GM12878 (cell line): ENCODE data around the gene SLC9B1. TPM values are rescaled to one million over a fixed set of nuclear protein-coding genes. Genes with fewer than 3 reads are reported as not detected.

ENCODE experiments used
- ATAC-seq: fragments of 200-7000 bp; cut with Tn5 transposase; 3 replicates; pipeline ENCODE4 v1.9.1; 2020; ENCODE audit warnings: mild to moderate bottlenecking, moderate library complexity
- BruUV-seq: library from RNA; stranded (reverse); fragments of 400-500 nt; replicated peaks from 2 replicates; lab custom pipeline; 2021; lab: Mats Ljungman, UMichigan
- CTCF ChIA-PET: fragments of 300-600 bp; sonication (Branson Sonifier 250); formaldehyde crosslinking; extraction: SDS; loops from one replicate; lab custom pipeline; 2021; ENCODE audit warnings: inconsistent platforms; lab: Yijun Ruan, JAX
- POLR2A ChIA-PET: fragments of 350-600 bp; formaldehyde crosslinking; extraction: SDS; loops from one replicate; lab custom pipeline; 2021; ENCODE audit warnings: inconsistent platforms; lab: Charles Lee
- RAD21 ChIA-PET: fragments of 300-600 bp; sonication (Branson Sonifier 250); formaldehyde crosslinking; loops from one replicate; lab custom pipeline; 2023; ENCODE audit warnings: antibody characterized with exemption; ENCODE audit not compliant: unreplicated experiment; lab: Charles Lee
- SMC1A ChIA-PET: fragments of 300-600 bp; sonication (Branson Sonifier 250); formaldehyde crosslinking; loops from one replicate; lab custom pipeline; 2023; ENCODE audit not compliant: unreplicated experiment, uncharacterized antibody; lab: Charles Lee
- DNase-seq: peaks from one replicate; pipeline ENCODE4 v3.0.0-alpha.2; 2011; ENCODE audit warnings: low read depth, low spot score
- FAIRE-seq: peaks from 3 replicates; lab custom pipeline; 2011; peaks lifted over from hg19 to GRCh38; lab: Jason Lieb, UNC
- H2AFZ ChIP-seq: 2 replicates; pipeline ENCODE4 v1.6.0; 2011; ENCODE audit warnings: low read depth, low read length, control low read depth; ENCODE audit not compliant: control insufficient read depth
- H3K27ac ChIP-seq: 2 replicates; pipeline ENCODE4 v1.5.1; 2011; ENCODE audit warnings: control low read depth; ENCODE audit not compliant: control insufficient read depth, insufficient read depth
- H3K27me3 ChIP-seq, 2 experiments: replicated peaks in 1 of 2; 2 replicates each; pipeline versions ENCODE4 v1.6.0 to v1.6.1; 2011; ENCODE audit warnings: low read length in 1 of 2; ENCODE audit not compliant: control insufficient read depth in 2 of 2, insufficient read depth in 2 of 2
- H3K36me3 ChIP-seq, 2 experiments: 2 replicates each; pipeline ENCODE4 v1.5.1; 2011; ENCODE audit warnings: low read length in 1 of 2; ENCODE audit not compliant: control insufficient read depth in 2 of 2, insufficient read depth in 2 of 2
- H3K4me1 ChIP-seq: 2 replicates; pipeline ENCODE4 v1.6.1; 2011; ENCODE audit warnings: mild to moderate bottlenecking, low read length, moderate library complexity, mixed read lengths; ENCODE audit not compliant: control insufficient read depth, insufficient read depth
- H3K4me2 ChIP-seq: 2 replicates; pipeline ENCODE4 v1.6.0; 2011; ENCODE audit warnings: control low read depth; ENCODE audit not compliant: control insufficient read depth, insufficient read depth
- H3K4me3 ChIP-seq: fragments of 200-600 bp; sonication (generic); 2 replicates; pipeline ENCODE4 v1.5.1; 2016
- H3K79me2 ChIP-seq: 2 replicates; pipeline ENCODE4 v1.6.0; 2011; ENCODE audit warnings: low read length; ENCODE audit not compliant: control insufficient read depth, insufficient read depth
- H3K9ac ChIP-seq: 2 replicates; pipeline ENCODE4 v1.8.0; 2011; ENCODE audit warnings: low read length, control low read depth, mixed read lengths; ENCODE audit not compliant: control insufficient read depth, insufficient read depth
- H3K9me3 ChIP-seq: replicated peaks from 3 replicates; pipeline ENCODE4 v1.5.1; 2011; ENCODE audit warnings: mild to moderate bottlenecking, low read length; ENCODE audit not compliant: control insufficient read depth, insufficient read depth
- H4K20me1 ChIP-seq: 2 replicates; pipeline ENCODE4 v1.6.0; 2011; ENCODE audit not compliant: control insufficient read depth, insufficient read depth
- ATF2 ChIP-seq: IDR thresholded peaks from 2 replicates; pipeline ENCODE4 v1.6.1; 2012; ENCODE audit warnings: low read length, inconsistent platforms
- JUNB ChIP-seq: IDR thresholded peaks from 2 replicates; pipeline ENCODE4 v1.6.1; 2016; ENCODE audit warnings: antibody characterized with exemption, mild to moderate bottlenecking
- PAX8 ChIP-seq: fragments of 450-650 bp; IDR thresholded peaks from 2 replicates; pipeline ENCODE4 v1.6.1; 2017; ENCODE audit warnings: mild to moderate bottlenecking, moderate library complexity
- PKNOX1 ChIP-seq: fragments of 450-650 bp; IDR thresholded peaks from 2 replicates; pipeline ENCODE4 v1.6.1; 2016; ENCODE audit warnings: mild to moderate bottlenecking
- ZNF274 ChIP-seq: IDR thresholded peaks from one replicate; pipeline ENCODE4 v1.8.0; 2011; ENCODE audit not compliant: insufficient read length, insufficient read depth
- WGBS: methylation state at CpG from one replicate; pipeline ENCODE4 v1.1.6; 2016; ENCODE audit warnings: low lambda C conversion rate; ENCODE audit not compliant: insufficient replicate concordance, insufficient coverage; ENCODE audit errors: missing lambda C conversion rate; 5-methylcytosine and 5-hydroxymethylcytosine counted together
- in situ Hi-C: fragments of 300-500 bp; cut with MboI; formaldehyde crosslinking; loops from 9 replicates; pipeline ENCODE4 v1.14.3; 2018; ENCODE audit warnings: mixed read lengths
- intact Hi-C: fragments of 100-400 bp; cut with micrococcal nuclease; formaldehyde crosslinking; loops from one replicate; pipeline ENCODE4 v1.14.2; 2022; ENCODE audit not compliant: unreplicated experiment
- polyA plus RNA-seq, 11 experiments: library from polyadenylated mRNA; depleted of rRNA in 4 of 11; unstranded in 6 of 11; stranded (reverse) in 5 of 11; fragments of >200 nt; fragmentation: Nextera tagmentation in 4 of 11; fragmentation: Illumina TruSeq in 1 of 11; extraction: Ambion mirVana in 4 of 11; extraction: Trizol in 1 of 11; gene quantifications; 1 replicate in 1 of 11; 2 replicates in 10 of 11; pipeline versions ENCODE4 v1.2.1 to v1.2.3, GENCODE V29; 2011 to 2016; ENCODE audit warnings: inconsistent platforms in 2 of 11, missing spikeins in 2 of 11, low read depth in 1 of 11
- total RNA-seq, 4 experiments: library from RNA; depleted of rRNA in 3 of 4; stranded (reverse); fragments of >200 nt in 3 of 4; fragmentation: Illumina TruSeq in 1 of 4; extraction: Trizol in 1 of 4; gene quantifications; 2 replicates each; pipeline versions ENCODE4 v1.2.1 to v1.2.3, GENCODE V29; 2013 to 2021

SLC9B1 gene
- total and polyA plus RNA-seq, 10 of the 15 experiments (the other 5 are each of a cell fraction or from before 2014, with no cell fraction given): 1.0 to 3.5 (median 1.8) TPM

GRCh38 chr4:103044183-103044582 lies 24.7 kb upstream of the SLC9B1 start:
- ATAC-seq (no peak), DNase-seq (no peak), FAIRE-seq (no peak)
- no peak overlapping the region for H3K27ac ChIP-seq
- SMC1A ChIA-PET: interaction anchor here (0.8 to 4.8 kb wide), 10 partner anchors 8 to 596 kb away, joined by 3 to 98 read pairs (median 4); partner anchors contain the start of gene BDH2
- H3K4me2 ChIP-seq: no peak overlapping the region
- H3K36me3 ChIP-seq: peaks cover 0 to 11% of the 10 kb centered on the region in 2 experiments; a peak in 2 of 4 replicates
- H3K4me1 ChIP-seq: no peaks in the 10 kb centered on the region
- intact Hi-C loops: no loop called here
- no peaks in the 10 kb centered on the region for H4K20me1 ChIP-seq
- WGBS: 93% methylated on average over 2 of the region's 2 CpGs
- no peaks in the 10 kb centered on the region for H3K27me3 ChIP-seq
- no peak overlapping the region for H3K9ac ChIP-seq
- no peaks in the 10 kb centered on the region for H3K9me3 ChIP-seq
- BruUV-seq: no TSS peak
- TF ChIP-seq ZNF274 (no peak), ATF2 (no peak), JUNB (no peak)
- TF ChIP-seq, all 136 proteins: peak for 0
- H2AFZ ChIP-seq: no peak overlapping the region
- in situ Hi-C loops: no loop called here
- ChIA-PET POLR2A (interaction anchor here (1.5 kb wide), 1 partner anchor 47 kb away, joined by 4 read pairs; no protein-coding TSS in a partner anchor), RAD21 (interaction anchor here (0.8 to 2.9 kb wide), 4 partner anchors 32 to 55 kb away, joined by 3 to 16 read pairs (median 8); partner anchors contain the start of gene BDH2), CTCF (interaction anchor here (0.6 to 6.5 kb wide), 11 partner anchors 8 to 742 kb away, joined by 3 to 179 read pairs (median 4); partner anchors contain the start of gene BDH2)
- no peak overlapping the region for H3K4me3 ChIP-seq
- H3K79me2 ChIP-seq: no peaks in the 10 kb centered on the region

DNA sequence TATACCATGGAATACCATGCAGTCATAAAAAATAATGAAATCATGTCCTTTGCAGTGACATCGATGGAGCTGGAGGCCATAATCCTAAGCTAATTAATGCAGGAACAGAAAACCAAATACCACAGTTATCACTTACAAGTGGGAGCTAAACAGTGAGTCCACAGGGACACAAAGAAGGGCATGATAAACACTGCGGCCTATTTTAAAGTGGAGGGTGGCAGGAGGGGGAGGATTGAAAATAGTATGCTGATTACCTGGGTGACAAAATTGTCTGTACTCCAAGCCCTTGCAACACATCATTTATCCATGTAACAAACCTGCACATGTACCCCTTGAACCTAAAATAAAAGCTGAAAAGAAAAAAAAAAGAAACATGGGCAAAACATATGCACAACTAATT lies 16.7 kb upstream of the SLC9B1 start:
- 98% methylated on average over 2 of the region's 2 CpGs for WGBS
- no peaks in the 10 kb centered on the region for H3K79me2 ChIP-seq
- H3K27me3 ChIP-seq: no peaks in the 10 kb centered on the region
- no peak overlapping the region for H2AFZ ChIP-seq
- no peaks in the 10 kb centered on the region for H3K9me3 ChIP-seq
- no peaks in the 10 kb centered on the region for H3K4me1 ChIP-seq
- no TSS peak for BruUV-seq
- RAD21 ChIA-PET: interaction anchor here (0.8 to 1.2 kb wide), 2 partner anchors 9 to 58 kb away, joined by 3 read pairs; no protein-coding TSS in a partner anchor
- intact Hi-C loops: no loop called here
- TF ChIP-seq PKNOX1: no peak
- TF ChIP-seq PAX8: no peak
- TF ChIP-seq, all 136 proteins: peak for 0
- ChIA-PET POLR2A (interaction anchor here (1.0 kb wide), 1 partner anchor 64 kb away, joined by 3 read pairs; the partner anchor contains the start of gene BDH2), CTCF (interaction anchor here (1.2 to 3.1 kb wide), 5 partner anchors 9 to 64 kb away, joined by 3 to 16 read pairs (median 4); partner anchors contain the start of gene BDH2), SMC1A (interaction anchor here (0.6 to 1.3 kb wide), 4 partner anchors 27 to 534 kb away, joined by 3 to 4 read pairs (median 4); no protein-coding TSS in a partner anchor)
- no peak overlapping the region for H3K27ac ChIP-seq
- FAIRE-seq (no peak), DNase-seq (no peak), ATAC-seq (no peak)
- no peak overlapping the region for H3K4me3 ChIP-seq
- peaks cover 0 to 4% of the 10 kb centered on the region in 2 experiments; a peak in 1 of 4 replicates for H3K36me3 ChIP-seq
- no peak overlapping the region for H3K4me2 ChIP-seq
- in situ Hi-C loops: no loop called here
- no peak overlapping the region for H3K9ac ChIP-seq
- H4K20me1 ChIP-seq: no peaks in the 10 kb centered on the region
